Spleen (tissue), 11 donors: ENCODE results near the gene CDK5RAP3. TPM values are rescaled to one million over a fixed set of nuclear protein-coding genes. Genes with fewer than 3 reads are reported as not detected.

Experiments used
- DNase-seq: peaks from one replicate; pipeline ENCODE4 v3.0.0-alpha.2; 2020
- H3K27ac ChIP-seq, 8 donors: fragments of 200-600 bp; sonication (generic) in 7 of 8; 1 replicate in 4 of 8; 2 replicates in 4 of 8; pipeline versions ENCODE4 v1.5.0 to v1.8.0; 2016 to 2021; ENCODE audit warnings: inconsistent platforms in 4 of 8, mild to moderate bottlenecking in 4 of 8, moderate library complexity in 1 of 8
- H3K27me3 ChIP-seq, 7 donors: fragments of 200-600 bp; sonication (generic) in 6 of 7; replicated peaks in 1 of 7; 1 replicate in 4 of 7; 2 replicates in 3 of 7; pipeline versions ENCODE4 v1.5.0 to v1.8.0; 2016 to 2021; ENCODE audit warnings: inconsistent platforms in 3 of 7, mild to moderate bottlenecking in 1 of 7
- H3K36me3 ChIP-seq, 6 donors: fragments of 200-600 bp; sonication (generic) in 5 of 6; 1 replicate in 4 of 6; 2 replicates in 2 of 6; pipeline versions ENCODE4 v1.5.0 to v1.8.0; 2016 to 2021; ENCODE audit warnings: inconsistent platforms in 2 of 6
- H3K4me1 ChIP-seq, 6 donors: fragments of 200-600 bp; sonication (generic) in 5 of 6; 1 replicate in 3 of 6; 2 replicates in 3 of 6; pipeline versions ENCODE4 v1.5.0 to v1.8.0; 2016 to 2021; ENCODE audit warnings: inconsistent platforms in 3 of 6
- H3K4me3 ChIP-seq, 8 donors: fragments of 200-600 bp; sonication (generic) in 7 of 8; 1 replicate in 4 of 8; 2 replicates in 4 of 8; pipeline versions ENCODE4 v1.5.0 to v1.8.0; 2016 to 2021; ENCODE audit warnings: inconsistent platforms in 4 of 8, mild to moderate bottlenecking in 4 of 8, moderate library complexity in 2 of 8
- H3K9me3 ChIP-seq, 8 donors: fragments of 200-600 bp; sonication (generic) in 7 of 8; 1 replicate in 4 of 8; 2 replicates in 4 of 8; pipeline versions ENCODE4 v1.5.0 to v1.8.0; 2016 to 2021; ENCODE audit warnings: inconsistent platforms in 4 of 8
- POLR2A ChIP-seq, 3 donors: fragments of 450-650 bp; IDR thresholded peaks; one replicate each; pipeline ENCODE4 v1.5.1; 2017; ENCODE audit warnings: antibody characterized with exemption in 3 of 3, mild to moderate bottlenecking in 1 of 3
- POLR2AphosphoS5 ChIP-seq, 3 donors: sonication (generic); formaldehyde crosslinking; IDR thresholded peaks; one replicate each; pipeline ENCODE4 v1.5.1; 2017; ENCODE audit warnings: antibody characterized with exemption in 3 of 3
- WGBS, 5 donors: extraction: QIAGEN DNeasy Blood & Tissue Kit in 3 of 5; methylation state at CpG; one replicate each; pipeline versions ENCODE4 v1.1.5 to v1.1.7; 2013 to 2018; 5-methylcytosine and 5-hydroxymethylcytosine counted together
- intact Hi-C: fragments of 100-400 bp; cut with DNase I; formaldehyde crosslinking; loops from one replicate; pipeline ENCODE4 v1.15.0; 2023; ENCODE audit warnings: low total_unique reads
- polyA plus RNA-seq, 3 donors: library from polyadenylated mRNA; stranded (reverse); fragments of 200-250 nt; gene quantifications; one replicate each; pipeline ENCODE4 v1.2.1, GENCODE V29; 2013
- total RNA-seq, 7 donors: library from RNA; depleted of rRNA in 3 of 7; stranded (reverse); fragments of >200 nt in 3 of 7; fragmentation: NEBNext Ultra II Directional in 4 of 7; extraction: Animal tissue kit (Norgen Biotek cat#: 25700) in 4 of 7; gene quantifications; one replicate each; pipeline versions ENCODE4 v1.1.0 to v1.2.1, GENCODE V29; 2016 to 2021
- TF ChIP-seq, protein P1 (sequence below), 11 experiments: fragments of 200-600 bp in 7 of 11; fragments of 450-650 bp in 4 of 11; sonication (generic) in 4 of 11; IDR thresholded peaks in 8 of 11; conservative IDR thresholded peaks in 3 of 11; 1 replicate in 7 of 11; 2 replicates in 4 of 11; pipeline versions ENCODE4 v1.4.0 to v1.8.0; 2016 to 2021; ENCODE audit warnings: antibody characterized with exemption in 11 of 11, inconsistent platforms in 4 of 11, mild to moderate bottlenecking in 1 of 11
- donor health status: healthy with polysubstance abuse.
- donor health status: DM: no; HTN: no; CAD: no; lungs with moderate emphysema.
- donor health status: DM: no; HTN: no; CAD: no.
- donor health status: Bipolar disorder and iron deficiency.
- donor health status: healthy.
- donor health status: DM: no; HTN: no; CAD: no.
- donor health status: DM: yes; HTN: yes; CAD: no.

Gene CDK5RAP3
- total and polyA plus RNA-seq, 10 donors, result 216 to 1,020 (median 261) TPM

GRCh38 chr17:47990962-47991731 is 20.2 kb downstream of the CDK5RAP3 start:
- H3K9me3 ChIP-seq, result no peaks in the 10 kb centered on the region
- no peak overlapping the region for H3K27ac ChIP-seq
- 63 to 79% (median 73%) methylated on average over 14 of the region's 14 CpGs for WGBS, 5 donors
- DNase-seq, result peak; percentile 13
- intact Hi-C loops, result no loop called here
- peaks cover 0 to 18% (median 9%) of the 10 kb centered on the region in 6 donors for H3K4me1 ChIP-seq
- peaks cover 0 to 5% (median 0%) of the 10 kb centered on the region in 7 donors for H3K27me3 ChIP-seq
- no peak overlapping the region for H3K4me3 ChIP-seq
- no peak for TF ChIP-seq POLR2A (IDR thresholded peaks at IDR 0.05)
- TF ChIP-seq, protein P1, sequence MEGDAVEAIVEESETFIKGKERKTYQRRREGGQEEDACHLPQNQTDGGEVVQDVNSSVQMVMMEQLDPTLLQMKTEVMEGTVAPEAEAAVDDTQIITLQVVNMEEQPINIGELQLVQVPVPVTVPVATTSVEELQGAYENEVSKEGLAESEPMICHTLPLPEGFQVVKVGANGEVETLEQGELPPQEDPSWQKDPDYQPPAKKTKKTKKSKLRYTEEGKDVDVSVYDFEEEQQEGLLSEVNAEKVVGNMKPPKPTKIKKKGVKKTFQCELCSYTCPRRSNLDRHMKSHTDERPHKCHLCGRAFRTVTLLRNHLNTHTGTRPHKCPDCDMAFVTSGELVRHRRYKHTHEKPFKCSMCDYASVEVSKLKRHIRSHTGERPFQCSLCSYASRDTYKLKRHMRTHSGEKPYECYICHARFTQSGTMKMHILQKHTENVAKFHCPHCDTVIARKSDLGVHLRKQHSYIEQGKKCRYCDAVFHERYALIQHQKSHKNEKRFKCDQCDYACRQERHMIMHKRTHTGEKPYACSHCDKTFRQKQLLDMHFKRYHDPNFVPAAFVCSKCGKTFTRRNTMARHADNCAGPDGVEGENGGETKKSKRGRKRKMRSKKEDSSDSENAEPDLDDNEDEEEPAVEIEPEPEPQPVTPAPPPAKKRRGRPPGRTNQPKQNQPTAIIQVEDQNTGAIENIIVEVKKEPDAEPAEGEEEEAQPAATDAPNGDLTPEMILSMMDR (IDR thresholded peaks at IDR 0.05 in 8 of 11, conservative IDR thresholded peaks at IDR 0.05 in 3 of 11), result no peak
- TF ChIP-seq POLR2AphosphoS5 (IDR thresholded peaks at IDR 0.05), result no peak
- no peaks in the 10 kb centered on the region for H3K36me3 ChIP-seq

GRCh38 chr17:47992216-47992615 is 21.3 kb downstream of the CDK5RAP3 start:
- no peaks in the 10 kb centered on the region for H3K9me3 ChIP-seq
- H3K27ac ChIP-seq, result no peak overlapping the region
- peaks cover 0 to 8% (median 0%) of the 10 kb centered on the region in 7 donors for H3K27me3 ChIP-seq
- H3K4me3 ChIP-seq, result no peak overlapping the region
- TF ChIP-seq POLR2A (IDR thresholded peaks at IDR 0.05), result no peak
- TF ChIP-seq, protein P1 (IDR thresholded peaks at IDR 0.05 in 8 of 11, conservative IDR thresholded peaks at IDR 0.05 in 3 of 11), result no peak
- intact Hi-C loops, result no loop called here
- no peak for DNase-seq
- WGBS, 5 donors, result 74 to 86% (median 78%) methylated on average over 4 of the region's 4 CpGs
- no peaks in the 10 kb centered on the region for H3K36me3 ChIP-seq
- H3K4me1 ChIP-seq, result peaks cover 0 to 13% (median 7%) of the 10 kb centered on the region in 6 donors

- WGBS, 5 donors, result 72 to 86% (median 81%) methylated on average over 9 of the region's 9 CpGs
- no peak overlapping the region for H3K4me3 ChIP-seq
- TF ChIP-seq POLR2A (IDR thresholded peaks at IDR 0.05), result no peak
- TF ChIP-seq, protein P1 (IDR thresholded peaks at IDR 0.05 in 8 of 11, conservative IDR thresholded peaks at IDR 0.05 in 3 of 11), result no peak
- TF ChIP-seq POLR2AphosphoS5 (IDR thresholded peaks at IDR 0.05), result no peak
- peaks cover 0 to 8% (median 0%) of the 10 kb centered on the region in 7 donors for H3K27me3 ChIP-seq
- no peaks in the 10 kb centered on the region for H3K9me3 ChIP-seq
- DNase-seq, result no peak
- no peaks in the 10 kb centered on the region for H3K36me3 ChIP-seq
- no peak overlapping the region for H3K27ac ChIP-seq
- H3K4me1 ChIP-seq, result peaks cover 0 to 6% (median 0%) of the 10 kb centered on the region in 6 donors
- intact Hi-C loops, result no loop called here
Observed at GRCh38 chr17:47993031-47993564, 22.2 kb downstream of the CDK5RAP3 start.

- H3K36me3 ChIP-seq, result no peaks in the 10 kb centered on the region
- H3K27me3 ChIP-seq, result peaks cover 0 to 8% (median 0%) of the 10 kb centered on the region in 7 donors
- H3K9me3 ChIP-seq, result no peaks in the 10 kb centered on the region
- intact Hi-C loops, result no loop called here
- no peak overlapping the region for H3K27ac ChIP-seq
- WGBS, 5 donors, result 78 to 89% (median 84%) methylated on average over 5 of the region's 5 CpGs
- H3K4me3 ChIP-seq, result no peak overlapping the region
- DNase-seq, result no peak
- peaks cover 0 to 2% (median 0%) of the 10 kb centered on the region in 6 donors for H3K4me1 ChIP-seq
- TF ChIP-seq, protein P1 (IDR thresholded peaks at IDR 0.05 in 8 of 11, conservative IDR thresholded peaks at IDR 0.05 in 3 of 11), result no peak
Observed at GRCh38 chr17:47993964-47994363, 23.1 kb downstream of the CDK5RAP3 start.
